ENCODE measurements around the gene SEPTIN1.

SEPTIN1 gene, protein sequence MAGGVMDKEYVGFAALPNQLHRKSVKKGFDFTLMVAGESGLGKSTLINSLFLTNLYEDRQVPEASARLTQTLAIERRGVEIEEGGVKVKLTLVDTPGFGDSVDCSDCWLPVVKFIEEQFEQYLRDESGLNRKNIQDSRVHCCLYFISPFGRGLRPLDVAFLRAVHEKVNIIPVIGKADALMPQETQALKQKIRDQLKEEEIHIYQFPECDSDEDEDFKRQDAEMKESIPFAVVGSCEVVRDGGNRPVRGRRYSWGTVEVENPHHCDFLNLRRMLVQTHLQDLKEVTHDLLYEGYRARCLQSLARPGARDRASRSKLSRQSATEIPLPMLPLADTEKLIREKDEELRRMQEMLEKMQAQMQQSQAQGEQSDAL

DNA sequence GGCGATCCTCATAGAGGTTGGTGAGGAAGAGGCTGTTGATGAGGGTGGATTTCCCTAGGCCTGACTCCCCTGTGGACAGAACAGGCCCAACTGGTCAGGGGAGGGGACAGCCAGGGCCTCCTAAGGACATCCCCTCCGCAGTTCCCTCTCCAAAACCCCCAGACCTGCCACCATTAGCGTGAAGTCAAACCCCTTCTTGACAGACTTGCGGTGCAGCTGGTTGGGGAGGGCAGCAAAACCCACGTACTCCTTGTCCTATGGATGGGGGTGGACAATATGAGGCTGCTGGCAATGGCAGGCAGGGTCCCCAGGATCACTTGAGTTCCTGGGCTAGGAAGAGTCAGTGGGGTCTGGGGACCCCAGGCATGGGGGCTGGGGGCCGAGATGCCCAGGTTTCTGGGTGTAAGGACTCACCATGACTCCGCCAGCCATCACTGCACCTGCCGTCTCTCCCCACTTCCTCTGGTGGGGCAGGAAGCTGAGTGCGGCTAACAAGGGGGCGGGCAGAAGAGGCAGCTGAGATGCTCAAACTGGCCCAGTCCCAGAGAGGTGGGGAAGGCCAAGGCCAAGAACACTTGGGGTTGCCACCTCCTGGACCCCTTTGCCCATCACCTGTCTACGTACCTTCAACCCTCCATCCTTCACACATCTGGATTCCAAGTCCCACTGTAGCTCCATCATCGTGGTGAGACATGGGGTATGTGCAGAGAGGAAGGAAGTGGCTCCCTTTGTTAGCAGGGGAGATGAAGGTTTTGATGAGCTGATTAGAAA lies at the start of gene SEPTIN1:
TSS of gene SEPTIN1 (minus strand) at position 451 of the 771 bp plus-strand sequence. CDS start at position 432, 19 bp downstream.
- no peak for DNase-seq

DNA sequence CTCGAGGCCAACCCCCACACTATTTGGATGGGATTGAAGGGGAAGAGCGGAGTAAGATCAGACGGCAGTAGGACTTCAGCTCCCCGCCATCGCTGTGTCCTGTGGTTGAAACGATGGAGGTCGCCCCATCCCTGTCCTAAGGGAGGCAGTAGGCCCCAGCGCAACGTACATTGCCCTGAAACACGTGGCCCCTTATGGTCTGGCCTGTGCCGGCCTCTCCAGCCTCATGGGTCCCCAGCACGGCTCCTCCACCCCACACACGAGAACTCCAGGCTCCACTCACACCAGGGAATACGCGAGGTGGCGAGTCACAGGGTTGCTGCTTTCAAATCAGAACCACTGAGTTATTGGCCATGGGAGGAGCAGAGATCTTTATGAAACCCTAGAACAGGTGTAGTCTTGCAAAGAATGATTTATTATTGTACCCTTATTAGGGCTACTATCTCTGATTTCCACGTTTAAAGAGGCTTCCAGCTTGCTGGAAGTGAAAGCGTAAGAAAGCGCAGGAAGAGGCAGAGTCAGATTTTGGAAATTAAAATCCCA lies 48.1 kb upstream of the SEPTIN1 start:
- DNase-seq = no peak

DNA sequence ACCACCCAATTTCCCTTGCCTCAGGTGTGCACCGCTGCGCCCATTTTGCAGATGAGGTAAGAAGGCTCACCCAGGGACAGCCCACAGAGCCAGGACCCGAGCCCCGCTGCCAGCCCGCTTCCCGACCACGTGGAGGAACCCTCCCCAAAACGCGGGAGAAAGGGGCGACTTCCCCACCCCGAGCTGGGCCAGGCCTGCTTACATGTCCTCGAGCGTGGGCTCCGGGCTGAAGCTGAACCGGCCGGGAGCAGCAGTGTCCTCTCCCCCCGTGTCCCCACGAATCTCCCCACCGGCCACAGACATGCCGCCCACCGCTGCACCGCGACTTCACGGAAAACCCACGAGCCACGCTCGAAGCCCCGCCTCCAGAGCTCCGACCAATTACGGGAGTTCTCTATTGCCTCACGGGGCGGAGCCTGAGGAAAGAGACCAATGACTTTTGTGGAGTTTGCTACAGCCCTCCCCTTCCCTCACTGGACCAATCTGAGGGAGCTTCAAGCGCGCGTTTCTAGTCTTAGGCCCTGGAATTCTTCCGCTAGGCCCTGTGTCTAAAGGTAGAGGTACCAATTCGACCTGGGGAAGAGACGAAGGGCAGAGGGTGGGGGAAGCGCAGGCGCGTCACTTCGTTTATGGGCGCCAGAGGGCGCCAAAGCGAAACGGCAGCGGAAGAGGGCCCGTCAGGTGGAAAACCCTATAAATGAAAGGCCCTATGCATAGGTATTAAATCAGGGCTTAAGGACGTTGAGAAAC lies 47.5 kb upstream of the SEPTIN1 start, which contains the start of gene DCTPP1:
TSS of gene DCTPP1 (minus strand) at position 353 of the 750 bp plus-strand sequence. CDS start at position 303, 50 bp downstream.
- peak; percentile 100 for DNase-seq

DNA sequence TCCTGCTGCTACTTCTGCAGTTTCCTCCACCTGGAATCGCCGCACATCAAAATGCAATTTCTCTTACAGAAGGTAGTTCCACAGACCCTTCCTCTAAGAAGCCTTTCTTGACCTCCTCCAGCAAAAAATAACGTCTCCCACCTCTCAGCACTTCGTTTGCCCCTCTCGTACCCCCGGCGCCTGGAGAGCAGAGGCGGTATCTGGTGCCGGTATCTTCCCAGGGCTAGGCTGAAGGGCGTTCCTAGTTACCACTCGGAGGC lies 47.0 kb upstream of the SEPTIN1 start:
- DNase-seq = no peak

DNA sequence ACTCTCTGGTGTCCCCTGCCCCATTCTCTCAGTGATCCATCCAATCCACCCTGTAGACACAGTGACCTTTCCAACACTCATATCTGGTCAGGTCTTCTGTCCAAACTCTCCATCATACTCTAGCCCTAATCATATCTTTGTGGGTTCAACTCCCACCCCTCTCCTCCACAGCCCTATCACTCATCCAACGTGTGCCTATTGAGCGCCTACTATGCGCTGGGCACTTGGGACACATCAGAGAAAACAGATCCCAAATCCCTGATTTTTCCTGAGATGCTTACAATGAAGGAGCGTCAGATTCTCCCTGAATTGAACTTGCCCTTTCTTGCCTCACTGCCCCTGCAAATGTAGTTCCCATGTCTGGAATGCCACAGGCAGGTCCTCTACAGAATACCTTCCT lies 45.7 kb upstream of the SEPTIN1 start:
- no peak for DNase-seq

DNA sequence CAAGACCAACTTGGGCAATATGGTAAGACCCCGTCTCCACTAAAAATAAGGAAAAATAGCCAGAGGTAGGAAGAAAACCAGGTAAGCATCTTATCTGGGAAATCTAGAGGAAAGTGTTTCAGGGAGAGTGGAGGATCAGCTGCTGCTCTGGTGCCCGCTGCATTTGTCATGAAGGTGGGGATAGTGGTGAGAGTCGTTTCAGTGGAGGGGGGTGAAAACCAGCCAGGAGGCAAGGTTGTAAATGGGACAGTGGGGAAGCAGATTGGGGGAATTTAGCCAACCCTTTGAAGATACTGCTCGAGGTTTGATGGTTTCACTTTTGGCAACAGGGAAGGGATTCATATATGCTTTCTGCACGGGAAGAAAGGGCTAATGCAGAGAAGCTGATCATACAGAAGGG lies 38.6 kb upstream of the SEPTIN1 start:
- no peak for DNase-seq

DNA sequence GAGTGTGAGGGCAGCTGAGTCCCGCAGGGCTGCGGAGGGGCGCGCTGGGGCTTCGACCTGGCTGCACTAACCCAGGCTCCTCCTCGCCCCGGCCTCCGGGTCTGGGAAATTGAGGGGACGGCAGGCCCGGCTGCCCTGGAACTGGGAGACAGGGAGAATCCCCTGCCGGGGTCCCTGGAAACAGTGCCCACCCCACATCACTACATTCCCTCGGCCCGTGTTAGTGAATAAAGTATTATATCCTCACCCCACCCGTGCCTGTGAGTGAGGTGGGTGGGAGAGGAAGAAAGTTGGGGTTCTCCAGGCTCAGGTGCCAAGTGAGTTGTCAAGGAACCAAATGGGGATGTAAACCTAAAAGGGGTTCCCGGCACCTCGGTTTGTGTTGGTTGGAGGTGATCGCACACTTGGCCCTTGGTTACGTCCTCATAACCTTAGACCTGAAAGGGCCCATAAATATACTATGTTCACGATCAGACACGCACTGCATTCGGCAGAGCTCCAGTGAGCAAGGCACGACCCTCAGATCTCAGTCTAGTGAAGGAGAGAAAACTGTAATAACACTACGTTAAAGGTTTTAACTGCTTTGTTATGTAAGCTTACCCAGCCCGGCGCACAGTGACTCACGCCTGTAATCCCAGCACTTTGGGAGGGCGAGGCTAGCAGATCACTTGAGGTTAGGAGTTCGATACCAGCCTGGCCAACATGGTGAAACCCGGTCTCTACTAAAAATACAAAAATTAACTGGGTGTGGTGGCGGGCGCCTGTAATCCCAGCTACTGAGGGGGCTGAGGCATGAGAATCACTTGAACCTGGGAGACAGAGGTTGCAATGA lies 36.2 kb upstream of the SEPTIN1 start:
- DNase-seq = no peak

DNA sequence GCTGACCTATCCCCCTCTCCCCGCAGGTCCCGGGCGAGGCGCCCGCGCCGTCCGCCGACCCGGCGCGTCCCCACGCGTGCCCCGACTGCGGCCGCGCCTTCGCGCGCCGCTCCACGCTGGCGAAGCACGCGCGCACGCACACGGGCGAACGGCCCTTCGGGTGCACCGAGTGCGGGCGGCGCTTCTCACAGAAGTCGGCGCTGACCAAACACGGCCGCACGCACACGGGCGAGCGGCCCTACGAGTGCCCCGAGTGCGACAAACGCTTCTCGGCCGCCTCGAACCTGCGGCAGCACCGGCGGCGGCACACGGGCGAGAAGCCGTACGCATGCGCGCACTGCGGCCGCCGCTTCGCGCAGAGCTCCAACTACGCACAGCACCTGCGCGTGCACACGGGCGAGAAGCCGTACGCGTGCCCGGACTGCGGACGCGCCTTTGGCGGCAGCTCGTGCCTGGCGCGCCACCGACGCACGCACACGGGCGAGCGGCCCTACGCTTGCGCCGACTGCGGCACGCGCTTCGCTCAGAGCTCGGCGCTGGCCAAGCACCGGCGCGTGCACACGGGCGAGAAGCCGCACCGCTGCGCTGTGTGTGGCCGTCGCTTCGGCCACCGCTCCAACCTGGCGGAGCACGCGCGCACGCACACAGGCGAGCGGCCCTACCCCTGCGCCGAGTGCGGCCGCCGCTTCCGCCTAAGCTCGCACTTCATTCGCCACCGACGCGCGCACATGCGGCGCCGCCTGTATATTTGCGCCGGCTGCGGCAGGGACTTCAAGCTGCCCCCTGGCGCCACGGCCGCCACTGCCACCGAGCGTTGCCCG lies 35.4 kb upstream of the SEPTIN1 start:
- peak; percentile 89 for DNase-seq

DNA sequence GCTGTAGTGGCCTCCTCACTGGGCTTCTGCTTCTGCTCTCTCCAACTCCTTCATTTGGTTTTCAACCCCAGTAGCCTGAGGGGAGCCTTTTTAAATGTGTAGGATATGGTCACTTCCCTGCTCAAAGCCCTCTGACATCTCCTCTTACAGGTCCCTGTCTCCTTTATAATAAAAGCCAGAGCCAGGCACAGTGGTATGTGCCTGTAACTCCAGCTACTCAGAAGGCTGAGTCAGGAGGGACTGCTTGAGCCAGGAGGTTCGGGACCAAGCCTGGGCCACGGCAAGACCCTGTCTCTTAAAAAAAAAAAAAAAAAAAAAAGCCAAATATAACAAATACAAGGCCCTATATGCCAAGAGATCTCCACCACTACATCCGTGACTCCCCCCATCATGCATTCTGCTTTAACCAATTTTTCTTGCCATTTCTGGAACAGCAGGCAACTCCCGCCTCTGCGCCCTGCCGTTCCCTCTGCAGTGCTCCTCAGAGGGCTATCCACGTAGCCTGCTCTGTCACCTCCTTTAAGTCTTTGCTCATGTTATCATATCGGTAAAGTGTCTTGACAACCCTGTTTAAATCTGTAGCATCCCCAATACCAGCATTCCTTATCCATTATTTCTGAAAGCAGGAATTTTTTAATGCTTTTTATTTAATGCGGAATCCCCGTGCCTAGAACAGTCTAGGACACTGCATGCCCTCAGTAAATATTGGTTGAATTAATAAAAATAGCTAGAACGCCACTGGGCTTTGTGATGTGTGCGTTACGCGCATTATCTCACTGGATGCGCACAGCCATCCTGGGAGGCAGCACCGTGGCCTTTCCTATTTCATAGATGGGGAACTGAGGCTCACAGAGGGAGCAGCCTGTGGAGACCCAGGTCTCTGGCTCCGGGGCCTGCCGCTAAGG lies 34.5 kb upstream of the SEPTIN1 start:
- DNase-seq = no peak

DNA sequence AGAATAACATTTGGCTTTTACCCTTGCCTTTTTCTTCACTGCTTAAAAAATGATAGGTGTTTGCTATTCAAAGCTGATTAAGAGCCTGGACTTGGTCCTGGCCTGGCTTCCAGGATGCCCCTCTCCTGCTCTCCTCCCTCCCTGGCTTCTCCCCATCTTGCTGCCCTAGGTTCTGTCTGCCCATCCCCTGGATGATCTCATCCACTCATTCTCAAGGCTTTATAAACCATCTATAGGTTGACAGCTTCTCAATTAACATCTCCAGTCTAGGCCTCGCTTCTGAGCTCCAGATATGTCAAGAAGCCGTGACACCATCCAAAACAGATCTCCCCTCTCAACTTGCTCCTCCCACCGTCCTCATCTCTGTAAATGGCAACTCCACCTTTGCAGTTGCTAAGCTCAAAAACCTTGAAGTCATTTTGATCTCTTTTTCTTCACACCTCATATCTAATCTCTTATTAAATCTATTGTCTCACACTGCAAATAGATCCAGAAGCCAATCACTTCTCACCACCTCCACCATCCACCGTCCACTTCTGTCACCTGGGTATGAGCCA lies 33.8 kb upstream of the SEPTIN1 start:
- no peak for DNase-seq

DNA sequence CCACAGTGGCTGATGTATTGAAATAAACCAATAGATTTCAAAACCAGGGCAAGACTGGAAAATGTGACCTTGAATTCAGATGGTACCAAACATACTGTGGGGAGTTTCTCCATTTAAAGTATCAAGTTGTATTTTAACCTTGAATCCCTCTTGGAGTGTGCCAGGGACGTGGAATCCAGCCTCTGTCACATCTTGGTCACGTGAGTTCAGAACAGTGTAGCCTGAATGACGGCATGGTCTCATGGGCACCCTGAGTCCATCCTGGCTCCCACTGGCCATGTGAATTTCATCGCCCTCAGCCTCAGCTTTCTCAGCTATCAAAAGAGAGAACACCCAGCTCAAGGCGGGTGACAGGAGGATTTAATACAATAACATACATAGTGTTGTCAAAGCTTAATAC lies 31.8 kb upstream of the SEPTIN1 start:
- no peak for DNase-seq

DNA sequence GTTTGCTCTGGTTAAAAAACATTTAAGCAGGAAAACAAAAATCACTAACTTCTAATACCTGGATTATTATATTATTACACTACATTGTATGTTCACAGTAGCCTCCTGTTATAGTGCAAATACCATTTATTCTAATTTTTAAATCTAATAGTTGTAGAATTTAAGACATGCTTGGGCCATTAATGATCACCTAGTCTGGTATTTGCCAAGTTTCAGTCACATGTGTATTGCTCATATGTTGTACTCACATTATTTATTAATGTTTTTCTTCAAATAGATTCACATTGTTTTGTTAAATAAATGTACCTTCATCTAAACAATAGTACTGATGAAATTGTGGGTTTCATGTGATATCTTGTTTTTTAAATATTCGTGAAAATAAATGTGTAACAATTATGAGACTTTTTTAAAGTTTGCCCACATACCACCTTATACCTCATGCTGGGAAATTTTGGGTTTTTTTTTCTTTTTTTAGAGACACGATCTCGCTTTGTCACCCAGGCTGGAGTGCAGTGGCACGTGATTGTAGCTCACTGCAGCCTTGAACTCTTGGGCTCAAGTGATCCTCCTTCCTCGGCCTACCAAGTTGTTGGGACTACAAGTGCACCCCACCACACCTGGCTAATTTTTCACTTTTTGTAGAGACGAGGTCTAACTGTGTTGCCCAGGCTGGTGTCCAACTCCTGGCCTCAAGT lies 30.9 kb upstream of the SEPTIN1 start:
- DNase-seq = no peak

DNA sequence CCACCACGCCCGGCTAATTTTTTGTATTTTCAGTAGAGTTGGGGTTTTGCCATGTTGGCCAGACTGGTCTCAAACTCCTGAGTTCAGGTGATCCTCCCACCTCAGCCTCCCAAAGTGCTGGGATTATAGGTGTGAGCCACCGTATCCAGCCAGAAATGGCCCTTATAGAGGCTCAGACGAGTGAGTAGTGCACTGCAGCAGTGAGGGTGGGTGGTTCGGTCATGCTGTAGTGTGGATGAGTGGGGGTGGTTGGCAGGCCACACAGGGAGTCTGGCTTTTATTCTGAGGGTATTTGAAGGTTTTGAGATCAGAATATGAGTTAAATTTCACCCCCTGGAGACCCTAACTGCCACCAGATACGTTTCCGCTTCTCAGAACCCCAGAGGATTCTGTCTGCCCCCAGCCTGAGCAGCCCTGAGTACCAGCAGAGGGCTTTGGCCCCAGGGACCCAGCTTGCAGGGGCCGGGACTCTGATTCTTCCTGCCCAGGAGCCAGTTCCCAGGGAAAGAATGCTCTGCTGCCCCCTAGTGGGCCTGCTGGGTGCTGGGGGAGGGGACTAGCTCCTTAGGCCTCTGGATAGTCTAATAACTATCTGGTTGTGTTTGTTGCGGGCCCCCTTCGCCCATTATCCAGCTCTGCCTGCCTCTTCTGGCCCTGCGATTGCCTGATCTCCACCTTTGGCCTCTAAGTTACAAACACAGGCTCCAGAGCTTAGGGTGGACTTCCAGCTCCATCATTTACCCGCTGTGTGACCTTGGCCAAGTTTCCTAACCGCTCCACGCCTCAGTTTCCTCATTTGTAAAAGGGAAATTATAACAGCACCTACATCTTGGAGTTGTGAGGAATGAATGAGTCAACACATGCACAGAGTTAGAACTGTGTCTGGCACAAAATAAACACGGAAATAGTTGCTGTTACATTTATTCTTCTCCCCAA lies 27.0 kb upstream of the SEPTIN1 start:
- DNase-seq = peak; percentile 86

DNA sequence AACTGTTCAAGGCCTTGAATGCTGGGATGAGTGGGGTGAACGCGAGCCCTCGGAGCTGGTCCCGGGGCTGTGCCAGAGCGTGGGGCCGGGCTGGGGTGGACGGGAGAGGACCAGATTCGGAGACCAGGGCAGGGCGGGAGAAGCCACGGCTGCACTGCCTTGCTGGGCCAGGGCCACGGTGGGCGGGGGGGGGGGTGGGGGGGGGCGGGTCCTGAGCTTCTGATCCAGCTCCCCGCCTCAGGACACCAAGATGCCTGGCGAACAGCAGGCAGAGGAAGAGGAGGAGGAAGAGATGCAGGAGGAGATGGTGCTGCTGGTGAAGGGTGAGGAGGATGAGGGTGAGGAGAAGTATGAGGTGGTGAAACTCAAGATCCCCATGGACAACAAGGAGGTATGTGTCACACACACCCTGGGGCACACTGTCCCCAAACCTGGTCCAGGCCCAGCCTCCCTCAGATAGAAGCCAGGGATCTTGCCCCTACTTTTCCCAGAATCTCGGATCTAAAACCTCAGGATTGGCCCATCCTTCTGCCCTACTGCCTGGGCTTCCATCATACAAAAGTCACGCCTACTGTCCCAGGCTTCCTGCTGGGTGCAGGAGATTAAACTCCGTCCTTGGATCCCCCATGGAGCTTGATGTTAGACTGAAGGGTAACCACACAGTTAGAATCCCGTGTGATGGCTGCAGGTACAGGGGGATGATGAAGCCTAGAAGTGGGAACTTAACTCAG lies 25.6 kb upstream of the SEPTIN1 start:
- DNase-seq = no peak

DNA sequence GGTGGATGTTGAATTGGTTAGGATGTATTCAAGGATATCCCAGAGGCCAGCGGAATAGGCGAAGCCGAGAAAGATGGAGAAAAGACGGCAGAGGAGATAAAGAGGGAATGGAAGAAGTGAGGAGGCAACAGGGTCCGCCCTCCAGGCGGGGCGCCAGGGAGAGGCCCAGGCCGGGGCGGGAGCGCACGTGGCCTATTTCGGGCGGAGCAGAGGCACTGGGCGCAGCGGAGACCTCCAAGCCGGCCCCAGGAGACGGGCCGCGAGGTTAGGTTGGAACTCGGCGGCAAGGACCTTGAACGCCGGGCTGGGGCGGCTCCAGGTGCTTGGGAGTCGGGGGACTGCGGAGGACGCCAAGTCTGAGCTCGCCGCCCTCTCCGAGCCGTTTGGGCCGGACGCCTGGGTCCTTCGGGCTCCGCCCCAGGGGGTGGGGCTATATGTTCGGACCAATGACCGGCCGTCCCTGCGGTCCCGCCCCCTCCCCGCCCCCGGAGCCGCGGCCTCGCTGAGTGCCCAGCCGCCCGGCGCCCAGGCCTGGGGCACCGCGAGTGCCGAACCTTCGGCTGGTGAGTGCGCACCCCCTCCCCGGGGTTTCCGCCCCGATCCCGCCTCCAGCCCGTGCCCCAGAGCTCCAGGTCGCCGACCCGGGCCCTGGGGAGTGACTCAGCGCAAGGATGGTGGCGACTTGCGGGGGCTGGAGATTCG lies 24.9 kb upstream of the SEPTIN1 start, which contains the start of gene ZNF771:
TSS of gene ZNF771 (plus strand) at position 505 of the 702 bp plus-strand sequence. CDS start 448 bp downstream, outside the sequence.
- peak; percentile 90 for DNase-seq

DNA sequence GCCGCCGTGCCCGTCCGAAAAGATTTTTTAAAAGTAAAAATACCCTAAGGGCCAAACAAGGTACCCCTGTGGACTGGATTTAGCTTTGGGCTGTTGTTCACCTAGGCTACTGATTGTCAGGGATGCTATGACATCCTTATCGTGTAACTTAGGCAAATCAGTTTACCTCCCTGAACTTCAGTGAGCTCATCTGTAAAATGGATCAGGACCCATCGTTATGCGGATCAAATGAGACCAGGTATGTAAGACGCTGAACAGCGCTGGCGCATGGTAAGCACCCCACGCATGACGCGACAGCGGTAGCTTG lies 24.4 kb upstream of the SEPTIN1 start:
- DNase-seq = no peak

All from NCI-H2171 treated with DMSO at 0.1 percent for 48 hours (cell line).